Dendritic cell treated with granulocyte-macrophage colony-stimulating factor and Interleukin-4, amounts not matched to agents 40 ng/mL and 50 ng/mL, for 4 days (primary cell): ENCODE measurements around the gene GTF2I.
"Not testable (repeated sequence)": the region's sequence is repeated elsewhere in the genome, so short reads cannot be mapped to it uniquely, and the experiment has no call there.

Experiments used
- H3K27ac Mint-ChIP-seq: one replicate; pipeline ENCODE4 v1.8.0; 2022; ENCODE audit warnings: mild to moderate bottlenecking, mixed read lengths
- H3K27me3 Mint-ChIP-seq: one replicate; pipeline ENCODE4 v1.8.0; 2022; ENCODE audit warnings: mild to moderate bottlenecking, mixed read lengths
- H3K36me3 Mint-ChIP-seq: one replicate; pipeline ENCODE4 v1.8.0; 2022; ENCODE audit warnings: low read depth, mixed read lengths
- H3K4me1 Mint-ChIP-seq: one replicate; pipeline ENCODE4 v1.8.0; 2022; ENCODE audit warnings: low read depth, mixed read lengths
- H3K4me3 Mint-ChIP-seq: one replicate; pipeline ENCODE4 v1.8.0; 2022; ENCODE audit warnings: mild to moderate bottlenecking, moderate library complexity, mixed read lengths
- H3K9me3 Mint-ChIP-seq: one replicate; pipeline ENCODE4 v1.8.0; 2022; ENCODE audit warnings: mixed read lengths
- intact Hi-C: fragments of 100-400 bp; cut with micrococcal nuclease; formaldehyde crosslinking; loops from one replicate; pipeline ENCODE4 v1.15.0; 2022

The GTF2I gene

GRCh38 chr7:74758268-74758667, 100.8 kb downstream of the GTF2I start:
- H3K4me1 Mint-ChIP-seq, H3K36me3 Mint-ChIP-seq, H3K9me3 Mint-ChIP-seq, H3K27ac Mint-ChIP-seq, H3K27me3 Mint-ChIP-seq, H3K4me3 Mint-ChIP-seq, intact Hi-C loops: not testable (repeated sequence)

- H3K9me3 Mint-ChIP-seq, H3K4me3 Mint-ChIP-seq, intact Hi-C loops, H3K27ac Mint-ChIP-seq, H3K27me3 Mint-ChIP-seq, H3K36me3 Mint-ChIP-seq, H3K4me1 Mint-ChIP-seq: not testable (repeated sequence)
These were observed 101.5 kb downstream of the GTF2I start for GRCh38 chr7:74758982-74759381.

- intact Hi-C loops, H3K27ac Mint-ChIP-seq, H3K4me1 Mint-ChIP-seq, H3K27me3 Mint-ChIP-seq, H3K36me3 Mint-ChIP-seq, H3K4me3 Mint-ChIP-seq, H3K9me3 Mint-ChIP-seq: not testable (repeated sequence)
These were observed 107.8 kb downstream of the GTF2I start for GRCh38 chr7:74765205-74765918.

GRCh38 chr7:74766509-74766908, 109.0 kb downstream of the GTF2I start:
- H3K27ac Mint-ChIP-seq = peak overlapping the region; percentile 80
- H3K36me3 Mint-ChIP-seq, H3K27me3 Mint-ChIP-seq, H3K4me3 Mint-ChIP-seq, intact Hi-C loops, H3K4me1 Mint-ChIP-seq, H3K9me3 Mint-ChIP-seq: not testable (repeated sequence)

- H3K27me3 Mint-ChIP-seq, H3K4me3 Mint-ChIP-seq, intact Hi-C loops, H3K9me3 Mint-ChIP-seq, H3K4me1 Mint-ChIP-seq, H3K36me3 Mint-ChIP-seq: not testable (repeated sequence)
- peak overlapping the region; percentile 80 for H3K27ac Mint-ChIP-seq
These were observed 109.5 kb downstream of the GTF2I start for GRCh38 chr7:74766991-74767390.

GRCh38 chr7:74770062-74770461, 112.5 kb downstream of the GTF2I start:
- H3K4me3 Mint-ChIP-seq, H3K27ac Mint-ChIP-seq, H3K27me3 Mint-ChIP-seq, H3K36me3 Mint-ChIP-seq, H3K9me3 Mint-ChIP-seq, intact Hi-C loops, H3K4me1 Mint-ChIP-seq: not testable (repeated sequence)

- intact Hi-C loops, H3K9me3 Mint-ChIP-seq, H3K4me3 Mint-ChIP-seq, H3K27ac Mint-ChIP-seq, H3K36me3 Mint-ChIP-seq, H3K27me3 Mint-ChIP-seq, H3K4me1 Mint-ChIP-seq: not testable (repeated sequence)
These were observed 114.6 kb downstream of the GTF2I start for GRCh38 chr7:74772093-74772492.

GRCh38 chr7:74773760-74774750, 116.5 kb downstream of the GTF2I start, which contains the start of gene NCF1:
Gene NCF1 (plus strand): TSS chr7:74774011. CDS start chr7:74774032, 21 bp downstream.
- intact Hi-C loops, H3K27ac Mint-ChIP-seq, H3K4me1 Mint-ChIP-seq: not testable (repeated sequence)

GRCh38 chr7:74775111-74775510, 117.6 kb downstream of the GTF2I start:
- H3K4me1 Mint-ChIP-seq, H3K36me3 Mint-ChIP-seq: not testable (repeated sequence)

More at GRCh38 chr7:74773760-74774750, 116.5 kb downstream of the GTF2I start, which contains the start of gene NCF1:
- H3K4me3 Mint-ChIP-seq, H3K27me3 Mint-ChIP-seq, H3K9me3 Mint-ChIP-seq, H3K36me3 Mint-ChIP-seq: not testable (repeated sequence)

GRCh38 chr7:74779053-74779452, 121.5 kb downstream of the GTF2I start:
- H3K27me3 Mint-ChIP-seq, H3K4me3 Mint-ChIP-seq, H3K9me3 Mint-ChIP-seq, intact Hi-C loops, H3K4me1 Mint-ChIP-seq, H3K27ac Mint-ChIP-seq: not testable (repeated sequence)
- H3K36me3 Mint-ChIP-seq = peaks cover 18% of the 10 kb centered on the region

More at GRCh38 chr7:74775111-74775510, 117.6 kb downstream of the GTF2I start:
- H3K9me3 Mint-ChIP-seq, H3K27ac Mint-ChIP-seq, H3K4me3 Mint-ChIP-seq, intact Hi-C loops, H3K27me3 Mint-ChIP-seq: not testable (repeated sequence)

- H3K4me3 Mint-ChIP-seq, intact Hi-C loops, H3K27ac Mint-ChIP-seq, H3K4me1 Mint-ChIP-seq, H3K27me3 Mint-ChIP-seq, H3K9me3 Mint-ChIP-seq: not testable (repeated sequence)
- peaks cover 23% of the 10 kb centered on the region for H3K36me3 Mint-ChIP-seq
These were observed 124.2 kb downstream of the GTF2I start for GRCh38 chr7:74781746-74782145.

GRCh38 chr7:74783595-74783994, 126.1 kb downstream of the GTF2I start:
- H3K27me3 Mint-ChIP-seq, H3K9me3 Mint-ChIP-seq, intact Hi-C loops, H3K4me3 Mint-ChIP-seq, H3K27ac Mint-ChIP-seq: not testable (repeated sequence)
- peaks cover 10% of the 10 kb centered on the region for H3K4me1 Mint-ChIP-seq
- peaks cover 29% of the 10 kb centered on the region for H3K36me3 Mint-ChIP-seq

GRCh38 chr7:74788369-74789150, 131.0 kb downstream of the GTF2I start:
- peaks cover 14% of the 10 kb centered on the region for H3K36me3 Mint-ChIP-seq
- intact Hi-C loops, H3K27ac Mint-ChIP-seq, H3K4me3 Mint-ChIP-seq, H3K27me3 Mint-ChIP-seq, H3K4me1 Mint-ChIP-seq, H3K9me3 Mint-ChIP-seq: not testable (repeated sequence)

- H3K27ac Mint-ChIP-seq, H3K27me3 Mint-ChIP-seq, intact Hi-C loops: not testable (repeated sequence)
These were observed 131.8 kb downstream of the GTF2I start for GRCh38 chr7:74789200-74789736.

More at GRCh38 chr7:74789200-74789736, 131.8 kb downstream of the GTF2I start:
- peaks cover 11% of the 10 kb centered on the region for H3K36me3 Mint-ChIP-seq
- H3K4me3 Mint-ChIP-seq, H3K4me1 Mint-ChIP-seq, H3K9me3 Mint-ChIP-seq: not testable (repeated sequence)
